HG03460 (cell line): ENCODE data around the gene ZNF420.
"Not testable (repeated sequence)": the region's sequence is repeated elsewhere in the genome, so short reads cannot be mapped to it uniquely, and the experiment has no call there.

ENCODE experiments used
- ATAC-seq: cut with Tn5 transposase; IDR thresholded peaks from one replicate; pipeline ENCODE4 v1.9.1; 2021; ENCODE audit not compliant: unreplicated experiment

The ZNF420 gene

GRCh38 chr19:37077934-37078716 lies at the start of gene ZNF420:
TSS of gene ZNF420 (plus strand) at chr19:37078433. CDS start at chr19:37089119, 10,686 bp downstream.
- ATAC-seq: peak; percentile 92

DNA sequence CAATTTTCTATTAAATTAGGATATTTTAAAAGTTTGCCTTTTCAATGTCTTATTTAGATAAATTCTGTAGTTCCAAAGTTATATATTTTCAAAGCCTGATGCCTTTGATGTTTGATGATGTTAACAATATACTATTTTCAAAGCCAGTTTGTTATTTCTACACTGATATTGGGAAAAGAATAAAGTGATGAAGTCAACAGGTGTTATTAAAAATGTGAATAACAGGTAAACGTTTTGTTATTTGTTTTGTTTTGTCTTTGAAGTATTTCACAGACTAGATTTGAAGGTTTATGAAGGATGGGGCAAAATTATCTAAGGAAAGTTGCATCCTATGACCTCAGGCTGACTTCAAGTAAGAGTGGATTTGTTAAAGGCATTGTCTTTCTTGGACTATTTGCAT lies 33.1 kb upstream of the ZNF420 start:
- no peak for ATAC-seq

DNA sequence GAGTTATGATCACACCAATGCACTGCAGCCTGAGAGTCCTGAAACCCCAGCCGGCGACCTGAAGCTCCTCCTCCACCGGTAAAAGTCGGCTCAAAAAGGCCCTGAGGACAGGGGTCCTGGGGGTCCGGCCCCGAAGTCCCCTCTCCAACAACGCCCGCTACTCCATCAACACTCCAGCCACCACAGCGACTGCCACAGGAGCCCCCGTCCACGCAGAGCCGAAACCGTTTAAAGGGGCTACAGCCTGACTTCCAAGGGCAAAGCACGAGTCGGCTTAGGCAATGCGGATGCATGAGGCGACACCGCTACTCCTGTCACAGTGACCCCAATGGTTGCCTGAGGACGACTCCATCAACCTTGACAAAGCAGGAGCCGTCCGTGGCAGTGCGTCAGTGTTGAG lies 22.9 kb upstream of the ZNF420 start:
- no peak for ATAC-seq

- ATAC-seq: no peak
Observed at GRCh38 chr19:37056776-37057175, 21.5 kb upstream of the ZNF420 start.

DNA sequence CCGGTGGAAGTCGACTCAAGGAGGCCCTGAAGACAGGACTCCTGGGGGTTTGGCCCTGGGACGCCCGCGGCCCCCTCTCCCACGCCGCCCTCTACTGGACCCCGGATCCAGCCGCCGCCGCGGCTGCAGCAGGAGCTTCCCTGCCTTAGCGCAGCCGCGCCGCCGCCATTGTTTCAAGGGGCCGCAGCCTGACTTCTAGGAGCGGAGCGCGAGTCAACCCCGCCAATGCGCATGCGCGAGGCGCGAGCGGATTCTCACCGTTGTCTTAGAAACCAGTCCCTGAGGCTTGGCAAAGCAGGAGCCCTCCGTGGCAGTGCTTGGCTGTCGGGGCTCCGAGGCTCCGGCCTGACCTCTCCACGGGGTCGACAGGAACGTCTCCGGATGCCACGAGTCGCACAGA lies 19.1 kb upstream of the ZNF420 start:
- no peak for ATAC-seq

- not testable (repeated sequence) for ATAC-seq
Observed at GRCh38 chr19:37064886-37065285, 13.3 kb upstream of the ZNF420 start.

GRCh38 chr19:37074111-37074510 lies 4.1 kb upstream of the ZNF420 start:
- ATAC-seq: no peak

GRCh38 chr19:37074819-37075362 lies 3.3 kb upstream of the ZNF420 start:
- ATAC-seq: no peak

DNA sequence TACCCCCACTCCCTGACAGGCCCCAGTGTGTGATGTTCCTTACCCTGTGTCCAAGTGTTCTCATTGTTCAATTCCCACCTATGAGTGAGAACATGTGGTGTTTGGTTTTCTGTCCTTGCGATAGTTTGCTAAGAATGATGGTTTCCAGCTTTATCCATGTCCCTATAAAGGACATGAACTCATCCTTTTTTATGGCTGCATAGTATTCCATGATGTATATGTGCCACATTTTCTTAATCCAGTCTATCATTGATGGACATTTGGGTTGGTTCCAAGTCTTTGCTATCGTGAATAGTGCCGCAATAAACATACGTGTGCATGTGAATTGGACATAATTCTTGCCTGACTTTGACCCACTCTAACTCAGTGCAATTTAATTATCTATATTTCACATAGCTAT lies 1.7 kb upstream of the ZNF420 start:
- not testable (repeated sequence) for ATAC-seq

GRCh38 chr19:37077501-37077933 lies 716 bp upstream of the ZNF420 start:
- no peak for ATAC-seq

- no peak for ATAC-seq
Observed at GRCh38 chr19:37078717-37079032, 442 bp downstream of the ZNF420 start.

DNA sequence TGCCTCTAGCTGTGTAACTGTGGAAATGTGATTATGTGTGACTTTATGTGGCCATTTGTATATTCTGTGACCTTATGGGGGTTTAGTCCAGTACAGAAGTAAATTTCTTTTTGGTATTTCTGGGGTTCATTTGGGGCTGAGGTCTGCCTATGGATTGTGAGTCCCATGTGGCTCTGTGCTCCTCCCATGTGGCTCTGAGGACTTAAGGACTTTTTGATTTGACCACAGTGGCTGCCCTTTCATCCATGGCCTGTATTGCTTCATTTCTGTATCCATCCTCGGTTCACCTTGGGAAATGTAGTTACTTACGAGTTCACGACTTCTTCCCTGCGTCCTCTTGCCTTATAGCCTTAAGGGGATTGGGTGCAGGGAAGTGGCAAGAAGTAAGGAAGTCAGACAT lies 1.0 kb downstream of the ZNF420 start:
- no peak for ATAC-seq

DNA sequence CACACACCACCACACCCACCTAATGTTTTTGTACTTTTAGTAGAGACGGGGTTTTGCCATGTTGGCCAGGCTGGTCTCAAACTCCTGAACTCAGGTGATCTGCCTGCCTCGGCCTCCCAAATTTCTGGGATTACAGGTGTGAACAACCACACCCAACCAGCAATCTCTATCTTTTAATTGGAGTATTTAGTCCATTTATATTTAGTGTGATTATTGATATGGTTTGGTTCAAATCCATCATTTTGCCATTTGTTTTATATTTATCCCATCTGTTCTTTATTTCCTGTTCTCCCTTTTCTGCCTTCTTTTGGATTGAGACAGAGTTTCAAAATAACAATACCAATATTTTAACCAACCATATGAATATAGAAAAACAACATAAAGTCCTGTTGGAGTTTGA lies 4.1 kb downstream of the ZNF420 start:
- ATAC-seq: no peak

GRCh38 chr19:37087110-37087509 lies 8.9 kb downstream of the ZNF420 start:
- ATAC-seq: no peak

- no peak for ATAC-seq
Observed at GRCh38 chr19:37095859-37096258, 17.6 kb downstream of the ZNF420 start.

DNA sequence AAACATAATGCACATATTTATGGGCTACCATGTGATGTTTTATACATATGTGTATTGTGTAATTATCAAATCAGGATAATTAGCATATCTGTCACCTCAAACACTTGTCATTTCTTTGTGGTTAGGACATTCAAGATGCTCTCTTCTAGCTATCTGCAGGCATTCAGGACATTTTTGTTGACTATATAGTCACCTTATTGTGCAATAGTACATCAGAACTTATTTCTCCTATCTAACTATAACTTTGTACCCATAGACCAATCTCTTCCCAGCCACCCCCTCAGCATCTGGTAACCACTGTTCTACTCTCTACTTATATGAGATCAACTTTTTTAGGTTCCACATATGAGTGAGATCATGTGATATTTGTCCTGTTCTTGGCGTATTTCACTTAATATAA lies 20.3 kb downstream of the ZNF420 start:
- no peak for ATAC-seq

- ATAC-seq: not testable (repeated sequence)
Observed at GRCh38 chr19:37104135-37104534, 25.9 kb downstream of the ZNF420 start.

- ATAC-seq: not testable (repeated sequence)
Observed at GRCh38 chr19:37111753-37112152, 33.5 kb downstream of the ZNF420 start.

GRCh38 chr19:37114001-37114400 lies 35.8 kb downstream of the ZNF420 start:
- ATAC-seq: no peak

GRCh38 chr19:37122093-37122492 lies 43.9 kb downstream of the ZNF420 start:
- ATAC-seq: not testable (repeated sequence)

GRCh38 chr19:37127999-37128820 lies 50.0 kb downstream of the ZNF420 start:
- ATAC-seq: no peak

DNA sequence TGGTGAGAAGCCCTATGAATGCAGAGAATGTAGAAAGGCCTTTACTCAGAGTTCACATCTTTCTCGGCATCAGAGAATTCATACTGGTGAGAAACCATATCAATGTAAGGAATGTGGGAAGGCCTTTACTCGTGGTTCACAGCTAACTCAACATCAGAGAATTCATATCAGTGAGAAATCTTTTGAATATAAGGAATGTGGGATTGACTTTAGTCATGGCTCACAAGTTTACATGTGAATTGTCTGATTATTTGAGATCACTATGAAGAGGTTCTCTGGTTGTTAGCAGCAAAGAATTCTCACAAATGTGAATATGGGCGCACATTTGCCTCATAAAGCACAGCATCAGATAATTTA lies 50.6 kb downstream of the ZNF420 start:
- ATAC-seq: no peak
